NCI-H2107 (cell line): ENCODE measurements around the gene FAM83G.

Experiments
- DNase-seq: peaks from one replicate; lab custom pipeline; 2025; lab: John Stamatoyannopoulos, UW

Gene FAM83G

DNA sequence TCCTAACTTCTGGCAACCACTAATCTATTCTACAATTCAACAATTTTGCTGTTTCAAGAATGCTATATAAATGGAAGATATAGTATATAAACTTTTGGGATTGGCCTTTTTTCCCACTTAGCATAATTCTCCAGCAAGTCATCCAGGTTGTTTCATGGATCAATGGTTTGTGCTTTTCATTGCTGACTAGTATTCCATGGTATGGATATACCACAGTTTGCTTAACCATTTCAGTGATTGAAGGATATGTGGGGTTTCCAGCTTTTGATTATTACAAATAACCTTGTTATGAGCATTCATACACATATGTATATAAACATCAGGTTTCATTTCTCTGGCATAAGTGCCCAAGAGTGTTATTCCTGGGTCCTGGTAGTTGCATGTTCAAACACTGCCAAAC, 2.1 kb upstream of the FAM83G start:
- no peak for DNase-seq

DNA sequence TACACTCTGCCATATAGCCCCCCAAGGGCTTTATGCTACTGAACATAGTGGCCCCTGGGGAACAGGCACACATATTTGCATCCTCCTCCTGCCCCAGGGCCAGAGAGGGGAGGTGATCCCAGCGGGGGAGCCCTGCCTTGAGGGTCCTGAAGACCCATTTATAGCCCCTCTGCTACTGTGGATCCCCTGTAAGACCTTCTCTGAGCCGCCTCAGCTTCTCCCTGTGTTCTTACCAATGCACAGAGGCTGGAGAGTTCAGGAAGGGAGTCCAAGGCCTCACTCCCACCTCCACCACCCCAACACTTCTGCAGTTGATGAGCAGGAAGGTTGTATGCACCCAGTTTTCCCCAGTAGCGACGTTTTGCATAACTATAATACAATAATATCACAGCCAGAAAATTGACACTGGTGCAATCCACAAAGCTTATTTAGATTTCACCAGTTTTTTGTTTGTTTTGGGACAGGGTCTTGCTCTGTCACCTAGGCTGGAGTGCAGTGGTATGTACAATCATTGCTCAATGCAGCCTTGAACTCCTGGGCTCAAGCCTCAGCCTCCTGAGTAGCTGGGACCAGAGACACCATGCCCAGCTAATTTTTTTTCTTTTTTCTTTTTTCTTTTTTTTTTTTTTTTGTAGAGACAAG, 1.3 kb upstream of the FAM83G start:
- DNase-seq: no peak

DNA sequence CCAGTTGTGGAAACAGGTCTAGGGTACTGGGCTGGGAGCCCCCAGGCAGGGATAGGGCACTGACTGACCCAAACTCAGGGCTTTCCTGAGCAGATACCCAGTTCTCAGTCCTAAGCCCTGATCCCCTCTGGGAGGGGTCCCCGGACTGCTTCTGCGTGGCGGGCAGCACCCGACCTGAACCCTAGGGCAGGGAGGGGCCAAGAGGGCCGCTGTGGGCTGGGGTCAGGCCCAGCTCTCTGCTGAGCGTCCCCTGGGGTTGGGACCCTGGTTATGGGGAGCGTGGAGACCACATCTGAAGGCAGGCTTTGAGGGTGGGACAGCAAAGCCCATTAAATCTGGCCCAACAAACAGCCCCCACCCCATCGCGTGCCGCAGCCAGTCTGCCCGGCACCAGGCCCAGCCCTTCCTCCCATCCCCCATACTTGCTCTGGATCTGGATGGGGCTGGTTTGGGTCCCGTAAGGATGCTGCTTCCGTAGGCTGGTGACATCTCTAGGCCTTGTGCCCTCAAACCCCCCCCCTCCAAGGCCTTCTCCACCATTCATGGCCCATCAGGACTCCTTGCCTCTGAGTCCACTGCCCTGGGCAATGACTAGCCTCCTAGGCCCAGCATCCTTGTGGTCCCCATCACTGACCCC, 691 bp upstream of the FAM83G start:
- no peak for DNase-seq

DNA sequence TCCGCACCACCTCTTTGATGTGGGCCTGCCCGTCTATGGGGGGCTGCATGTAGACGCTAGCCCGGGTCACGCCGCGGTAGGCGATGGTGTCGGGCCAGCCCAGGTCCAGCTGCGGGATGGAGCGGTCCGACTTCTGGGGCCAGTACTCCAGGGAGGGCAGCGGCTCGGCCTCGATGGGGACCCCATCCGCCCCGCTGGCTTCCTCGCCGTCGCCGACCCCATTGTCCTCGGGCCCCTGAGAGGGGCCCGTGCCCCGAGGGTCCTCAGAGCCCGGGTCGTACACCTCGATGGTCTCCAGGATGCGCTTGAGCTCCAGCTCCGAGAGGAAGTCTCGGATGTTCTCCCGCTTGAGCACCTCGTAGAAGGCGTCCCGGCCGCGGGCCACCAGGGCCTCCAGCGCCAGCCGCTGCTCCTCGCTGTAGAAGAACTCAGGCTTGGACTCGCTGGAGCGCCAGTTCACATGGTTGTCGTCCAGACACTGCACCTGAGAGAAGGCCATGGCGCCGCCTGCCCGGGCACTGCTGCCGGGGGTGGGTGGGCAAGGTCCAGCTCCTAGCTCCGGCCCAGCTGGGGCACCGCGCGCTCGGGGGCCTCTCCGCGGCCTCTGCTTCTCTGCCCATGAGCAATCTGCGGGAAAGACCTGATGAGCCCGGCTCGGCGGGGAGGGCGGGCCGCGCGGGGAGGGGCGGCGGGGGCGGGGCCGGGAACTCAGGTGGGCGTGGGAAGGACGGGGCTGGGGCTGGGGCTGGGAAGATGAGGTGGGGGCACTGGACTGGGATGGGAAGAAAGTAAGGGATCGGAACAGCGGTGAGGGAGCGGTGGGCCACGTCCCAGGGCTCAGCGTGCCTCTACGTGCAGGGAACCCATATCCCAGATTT, 782 bp downstream of the FAM83G start:
- no peak for DNase-seq

DNA sequence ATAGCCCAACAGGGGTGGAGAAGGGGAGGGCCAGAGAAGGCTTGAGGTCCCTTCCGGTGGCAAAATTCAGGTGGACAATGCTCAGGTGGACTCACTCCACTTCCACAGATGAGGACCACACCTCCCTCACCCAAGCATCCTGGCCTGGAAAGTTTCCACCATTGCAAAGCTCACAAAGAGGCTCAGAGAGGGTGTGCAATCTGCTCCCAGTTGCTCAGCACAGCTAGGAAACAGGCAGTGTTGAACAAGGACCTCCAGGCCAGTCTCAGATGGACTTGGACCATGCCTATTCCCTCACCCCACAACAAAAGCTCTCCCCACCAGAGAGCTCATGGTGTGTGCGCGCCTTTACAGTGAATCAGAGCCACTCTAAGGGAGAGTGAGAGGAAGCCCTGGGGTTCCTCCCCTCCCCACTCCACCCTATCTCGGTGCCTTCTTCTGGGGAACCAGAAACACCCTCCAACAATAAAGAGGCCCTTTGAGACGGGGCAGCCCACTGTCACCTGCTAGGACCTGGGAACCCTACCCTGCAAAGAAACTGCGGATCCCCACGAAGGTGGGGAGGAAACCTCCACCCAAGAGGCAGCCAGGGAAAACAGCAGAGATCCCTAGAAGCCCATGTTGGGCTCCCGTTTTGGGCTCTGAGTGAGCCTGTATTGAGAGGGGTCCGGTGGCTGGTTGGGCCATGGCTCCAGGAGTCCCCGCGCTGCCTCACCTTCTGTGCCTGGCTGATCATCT, 1.6 kb downstream of the FAM83G start:
- no peak for DNase-seq

DNA sequence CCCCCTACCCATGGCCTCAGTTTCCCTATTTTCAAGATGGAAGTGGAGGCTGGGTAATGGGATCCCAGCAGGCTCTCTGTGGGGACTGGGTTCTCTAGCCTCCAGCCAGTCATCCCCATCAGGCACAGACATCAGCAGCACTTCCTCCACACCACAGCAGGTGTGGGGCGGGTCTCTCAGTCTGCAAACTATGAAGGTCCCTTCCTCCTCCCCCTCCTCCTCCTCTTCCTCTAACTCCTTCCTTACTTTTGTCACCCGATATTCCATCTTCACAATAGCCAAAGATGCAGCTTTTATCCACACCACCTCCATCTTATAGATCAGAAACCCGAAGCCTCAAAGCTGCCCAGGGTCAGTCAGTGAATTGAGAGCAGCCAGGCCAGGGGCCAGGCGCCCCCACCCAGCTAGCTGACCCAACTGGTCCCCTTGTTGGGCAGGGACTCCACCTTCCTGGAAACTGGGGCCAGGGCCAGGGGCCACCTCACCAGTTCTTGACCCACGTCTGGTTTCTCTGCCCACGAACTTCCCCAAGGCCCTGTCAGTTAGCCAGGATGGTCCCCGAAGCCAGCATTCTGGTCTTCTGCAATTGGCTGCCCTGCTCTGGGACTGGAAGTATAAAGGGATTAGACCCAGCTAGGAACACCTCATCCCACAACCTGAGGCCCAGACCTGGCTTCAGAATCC, 2.5 kb downstream of the FAM83G start:
- DNase-seq: no peak

DNA sequence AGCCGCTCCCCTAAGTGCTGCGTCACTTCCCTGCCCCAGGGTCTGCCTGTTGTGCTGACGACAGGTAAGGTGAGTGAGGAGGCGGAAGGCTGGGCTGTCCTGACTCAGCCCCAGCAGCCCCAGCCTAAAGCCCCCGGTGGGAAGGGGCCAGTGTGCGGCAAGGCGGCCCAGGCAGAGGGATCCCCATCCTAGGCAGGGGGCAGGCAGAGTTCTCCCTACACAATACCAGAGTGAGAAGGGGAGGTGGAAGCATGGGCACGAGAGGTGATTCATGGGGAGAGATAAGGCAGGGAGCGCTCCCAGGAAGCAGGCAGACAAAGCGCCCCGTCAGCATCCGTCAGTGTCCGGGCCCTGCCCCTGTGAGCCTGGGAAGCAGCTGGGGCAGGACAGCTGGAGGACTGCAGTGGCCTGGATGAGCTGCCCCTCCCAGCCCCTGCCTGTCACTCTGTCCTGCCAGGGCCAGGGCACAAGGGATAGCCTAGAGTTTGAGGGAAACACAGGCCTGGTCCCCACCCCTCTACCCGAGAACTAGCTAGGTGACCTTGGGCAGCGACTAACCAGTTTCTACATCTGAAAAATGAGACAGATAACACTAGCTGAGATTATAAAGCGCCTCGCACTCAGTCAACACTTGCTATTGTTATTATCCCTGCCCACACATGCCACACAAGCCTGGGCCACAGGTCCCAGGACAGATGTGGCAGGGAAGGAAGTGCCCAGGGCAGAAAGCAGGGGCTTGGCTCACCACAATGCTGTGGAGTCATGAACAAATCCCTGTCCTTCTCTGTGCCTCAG, 3.8 kb downstream of the FAM83G start:
- DNase-seq: no peak

DNA sequence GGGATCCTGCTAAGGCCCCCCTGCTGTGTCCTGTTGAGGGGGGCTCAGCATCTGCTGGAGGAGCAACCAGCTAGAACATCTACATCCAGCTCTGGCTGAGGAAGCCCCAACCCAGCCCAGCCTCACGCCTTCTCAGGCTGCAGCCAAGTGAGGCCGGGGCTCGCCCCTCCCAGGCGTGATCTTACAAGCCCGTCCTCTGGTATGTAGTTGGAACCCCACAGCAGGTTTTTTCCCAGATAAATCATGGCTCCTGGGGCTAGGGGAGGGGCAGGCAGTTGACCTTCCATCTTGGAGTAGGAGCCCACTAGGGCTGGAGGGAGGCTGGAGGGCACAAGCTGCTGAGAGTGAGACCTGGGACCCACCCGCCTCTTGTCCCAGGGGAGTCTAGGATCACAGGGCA, 4.7 kb downstream of the FAM83G start:
- DNase-seq: no peak

DNA sequence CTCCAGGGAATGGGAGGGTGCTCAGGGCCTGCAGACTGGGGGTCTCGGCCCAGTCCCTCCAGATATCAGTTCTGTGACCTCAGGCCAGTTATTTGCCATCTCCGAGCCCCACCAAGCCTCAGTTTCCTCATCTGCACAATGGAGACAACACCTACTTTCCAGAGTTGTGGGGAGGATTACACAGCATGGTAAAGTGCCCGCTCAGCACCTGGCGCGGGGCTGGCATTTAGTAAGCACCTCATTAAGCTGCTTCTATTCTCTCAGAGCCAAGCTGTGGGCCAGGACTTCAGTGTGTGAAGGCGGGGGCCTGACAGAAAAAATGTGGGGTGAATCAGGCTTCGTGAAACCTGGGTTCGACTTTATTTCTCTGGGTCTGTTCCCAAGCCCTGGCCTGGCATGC, 5.2 kb downstream of the FAM83G start:
- no peak for DNase-seq

DNA sequence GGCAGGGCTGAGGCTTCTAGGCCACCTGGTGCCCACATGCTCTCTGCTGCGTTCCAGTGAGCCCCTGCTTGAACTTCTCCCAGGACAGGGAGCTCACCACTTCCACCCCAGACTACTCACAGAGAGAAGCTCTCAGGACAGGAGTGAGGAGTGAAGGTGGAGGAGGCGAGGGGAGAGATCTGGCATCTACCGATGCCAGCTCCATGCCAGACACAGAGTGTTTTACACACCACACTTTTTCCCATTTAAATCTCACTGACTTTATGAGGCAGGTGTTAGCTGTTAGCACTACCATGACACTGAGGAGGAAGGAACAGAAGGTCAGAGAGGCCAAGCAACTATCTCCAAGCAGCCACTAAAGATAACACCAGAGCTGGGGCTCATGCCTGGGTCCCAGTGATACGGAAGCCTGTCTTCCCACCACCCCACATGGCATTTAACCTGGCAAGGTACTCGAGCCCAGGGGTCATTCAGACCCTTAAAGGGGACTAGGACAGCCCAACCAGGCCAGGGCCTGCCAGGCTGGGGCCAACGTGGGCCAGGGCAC, 6.8 kb downstream of the FAM83G start:
- DNase-seq: no peak

DNA sequence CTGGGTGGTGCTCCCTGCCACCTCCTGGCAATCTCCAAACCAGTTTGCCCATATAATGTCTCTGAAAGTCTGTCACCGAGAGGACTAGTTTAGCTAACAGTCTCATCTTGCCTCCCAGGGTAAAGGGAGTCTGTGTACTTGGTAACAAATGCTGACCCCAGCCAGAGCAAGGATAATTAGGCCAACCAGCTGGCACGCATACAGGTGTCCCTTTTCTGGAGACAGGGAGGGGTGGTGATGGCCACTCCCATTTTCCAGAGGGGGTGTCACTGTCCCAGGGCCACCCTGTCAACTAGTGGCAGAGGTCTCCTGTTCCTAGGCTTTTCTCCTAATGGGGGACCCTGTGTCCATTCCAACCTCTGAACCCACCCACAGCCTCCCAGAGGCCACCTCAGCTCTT, 8.1 kb downstream of the FAM83G start:
- DNase-seq: no peak

DNA sequence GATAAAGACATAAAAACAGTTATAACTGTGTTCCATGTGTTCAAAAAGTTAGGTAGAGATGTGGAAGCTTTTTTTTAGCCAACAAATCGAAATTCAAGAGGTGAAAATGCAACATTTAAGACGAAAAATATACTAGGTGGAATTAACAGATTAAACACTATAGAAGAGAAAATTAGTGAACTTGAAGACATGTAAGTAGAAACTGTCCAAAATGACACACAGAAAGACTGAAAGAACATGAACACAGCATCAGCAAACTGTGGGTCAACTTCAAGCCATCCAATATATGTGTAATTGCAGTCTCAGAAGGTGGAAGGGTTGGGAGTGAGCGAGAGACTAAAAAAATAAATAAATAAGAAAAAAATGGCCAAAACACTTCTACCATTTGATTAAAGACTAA, 9.3 kb downstream of the FAM83G start:
- DNase-seq: no peak

DNA sequence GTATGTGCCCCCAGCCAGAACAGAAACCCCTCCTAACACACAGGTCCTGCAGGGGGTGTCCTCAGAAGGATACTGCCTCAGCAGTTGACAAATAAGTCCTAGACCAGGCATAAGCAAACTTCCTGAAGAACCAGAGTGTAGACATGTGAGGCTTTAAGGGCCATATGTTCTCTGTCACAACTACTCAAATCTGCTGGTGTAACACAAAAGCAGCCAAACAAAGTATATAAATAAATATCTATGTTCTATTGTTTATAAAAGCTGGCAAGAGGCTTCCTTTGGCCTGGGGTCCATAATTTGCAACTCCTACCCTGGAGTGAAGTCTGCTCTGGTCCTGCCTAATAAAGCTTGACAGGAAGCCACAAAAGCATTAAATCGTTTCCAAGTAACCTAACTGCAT, 9.9 kb downstream of the FAM83G start:
- DNase-seq: no peak

DNA sequence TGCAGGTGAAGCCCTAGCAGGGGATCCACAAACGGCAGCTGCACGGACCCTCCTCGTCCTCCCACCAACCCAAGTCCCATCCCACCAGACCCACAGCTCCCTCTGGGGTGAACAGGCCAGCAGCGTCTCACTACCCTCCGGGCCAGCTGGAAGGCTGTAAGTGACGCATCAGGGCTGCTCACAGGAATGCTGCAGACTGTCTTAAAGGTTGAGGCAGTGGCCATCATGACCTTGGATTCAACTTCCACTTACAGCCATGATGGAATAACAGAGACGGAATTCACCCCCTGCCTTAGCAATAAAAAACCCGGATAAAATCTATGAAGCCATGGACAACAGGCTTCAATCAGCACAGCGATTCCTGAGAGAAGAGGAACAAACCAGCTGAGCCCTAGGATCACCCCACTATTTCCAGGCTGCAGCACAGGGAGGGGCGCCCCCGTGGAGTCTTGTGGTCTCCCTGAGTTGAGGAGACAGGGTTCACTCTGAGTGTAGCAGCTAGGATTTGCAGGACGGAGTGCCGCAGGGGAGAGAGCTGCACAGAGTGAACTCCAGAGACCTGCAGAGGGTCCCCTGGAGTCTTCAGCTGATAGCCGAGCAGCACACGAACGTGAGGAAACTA, 10.5 kb downstream of the FAM83G start:
- no peak for DNase-seq

DNA sequence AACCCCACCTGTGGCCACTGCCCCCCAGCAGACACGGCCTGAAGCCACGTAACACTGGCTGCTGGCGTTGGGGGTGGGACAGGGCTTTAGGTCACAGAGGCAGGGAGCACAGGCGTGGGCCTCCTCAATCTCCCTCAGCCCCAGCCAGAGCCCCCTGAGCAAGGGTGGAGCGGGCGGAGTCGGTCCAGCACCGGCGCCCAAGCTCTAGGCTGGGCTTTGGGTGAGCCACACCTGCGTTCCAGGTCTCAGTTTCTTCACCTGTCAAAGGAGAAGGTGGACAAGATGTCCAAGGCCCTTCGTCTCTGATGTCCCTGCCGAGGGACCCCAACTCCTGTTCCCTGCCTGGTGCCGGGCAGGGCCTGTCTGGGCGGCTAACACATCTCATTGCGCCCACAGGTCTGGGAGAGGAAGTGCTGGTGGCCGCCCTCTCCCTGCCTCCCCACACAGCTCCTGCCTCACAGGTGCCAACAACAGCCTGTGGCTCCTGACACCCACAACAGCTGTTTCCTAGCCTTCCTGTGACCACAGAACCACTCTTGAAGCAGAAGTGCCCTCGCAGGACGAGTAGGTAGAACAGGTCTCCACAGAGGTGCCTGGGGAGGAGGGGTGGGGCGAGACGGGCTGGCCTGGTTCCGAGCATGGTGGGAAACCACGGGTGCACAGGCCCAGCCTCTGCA, 12.0 kb downstream of the FAM83G start:
- DNase-seq: peak; percentile 66

DNA sequence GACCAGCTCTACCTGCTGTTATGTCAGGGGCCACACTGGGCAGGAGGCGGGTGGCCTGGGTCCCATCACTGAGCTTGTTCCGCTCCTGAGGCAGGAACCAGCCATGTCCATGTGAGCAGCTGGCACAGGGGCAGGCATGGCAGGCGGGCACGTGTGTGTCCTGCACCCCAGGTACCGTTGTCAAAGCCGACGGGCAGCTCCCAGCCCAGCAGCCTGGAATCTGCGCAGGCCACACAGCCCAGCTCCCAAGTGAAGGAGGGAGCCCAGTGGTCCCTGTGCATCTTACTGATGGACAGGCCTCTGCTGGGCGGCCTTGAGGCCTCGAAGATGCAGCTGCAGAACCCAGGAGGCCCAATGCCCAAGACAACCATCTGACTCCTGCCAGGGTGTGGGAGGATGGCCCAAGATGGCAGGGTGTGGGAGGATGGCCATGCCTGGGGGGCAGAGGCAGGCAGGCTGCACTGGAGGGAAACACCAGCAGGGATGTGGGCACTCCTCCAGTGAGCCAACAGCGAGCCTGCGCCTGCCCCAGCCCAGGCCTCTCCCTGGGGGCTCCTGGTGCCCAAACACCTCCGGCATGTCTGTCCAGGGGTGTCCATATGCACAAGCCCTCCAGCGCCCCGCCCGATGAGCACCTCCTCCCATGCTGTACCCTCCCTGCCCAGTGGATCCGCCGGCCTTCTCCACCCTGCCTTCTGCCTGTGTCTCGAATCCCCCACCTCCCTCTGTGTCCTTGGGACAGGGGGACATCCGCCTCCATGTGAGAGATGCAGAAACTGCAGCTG, 12.8 kb downstream of the FAM83G start:
- no peak for DNase-seq

DNA sequence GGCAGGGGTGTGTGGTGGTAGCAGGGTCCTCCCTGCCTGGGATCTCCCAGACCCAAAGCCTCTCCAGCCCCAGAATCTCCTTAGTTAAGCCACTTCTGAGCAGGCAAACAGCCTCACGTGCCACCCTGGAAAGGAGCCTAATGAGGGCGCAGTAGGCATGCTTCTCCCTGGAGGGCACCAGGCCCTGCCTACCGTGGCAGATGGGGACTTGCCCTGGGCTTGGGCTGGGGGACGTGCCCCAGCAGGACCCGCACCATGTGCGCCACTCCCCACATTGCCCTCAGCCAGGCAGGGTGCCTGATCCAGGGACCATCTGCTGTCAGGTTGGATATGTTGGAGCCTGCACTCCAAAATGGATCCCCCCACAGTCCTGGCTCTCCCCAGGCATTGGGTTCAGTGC, 14.2 kb downstream of the FAM83G start:
- no peak for DNase-seq

DNA sequence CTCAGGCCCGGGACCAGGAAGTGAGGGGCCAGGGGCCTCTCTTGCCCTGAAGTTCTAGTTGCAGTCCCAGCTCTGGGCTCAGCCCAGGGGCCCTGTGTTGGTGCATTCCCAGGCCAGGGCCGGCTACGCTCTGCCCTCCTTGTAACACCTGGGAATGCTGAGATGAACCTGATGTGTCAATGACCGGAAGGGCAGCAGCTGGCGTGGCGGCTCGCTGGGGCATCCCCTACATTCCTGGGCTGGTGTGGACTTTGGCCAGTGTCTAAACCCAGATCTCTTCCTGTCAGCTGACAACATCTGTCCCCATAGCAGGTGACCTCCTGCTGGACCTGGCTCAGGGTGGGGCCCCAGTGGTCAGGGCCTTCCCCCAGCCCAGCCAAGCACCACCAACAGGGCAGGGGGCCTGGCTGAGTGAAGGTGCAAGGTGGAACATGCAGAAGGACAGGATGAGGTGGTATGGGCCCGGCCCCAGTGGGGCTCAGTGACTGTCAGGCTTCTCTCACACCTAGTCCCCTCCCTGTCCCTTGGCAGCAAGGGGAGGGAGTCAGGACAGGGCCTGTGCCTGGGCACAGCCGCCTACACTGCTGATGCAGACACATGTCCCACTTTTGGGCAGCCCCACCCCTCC, 15.9 kb downstream of the FAM83G start:
- no peak for DNase-seq
